Gastroesophageal sphincter (tissue), 4 donors: ENCODE measurements around the gene ERCC4. TPM values are rescaled to one million over a fixed set of nuclear protein-coding genes. Genes with fewer than 3 reads are reported as not detected.

Experiments
- ATAC-seq: fragments of 150-250 bp; one replicate; pipeline ENCODE4 v1.9.1; 2016; ENCODE audit warnings: mild to moderate bottlenecking, moderate library complexity
- H3K27ac ChIP-seq, 4 donors: fragments of 200-600 bp; sonication (generic) in 3 of 4; 1 replicate in 3 of 4; 2 replicates in 1 of 4; pipeline ENCODE4 v1.5.1; 2016 to 2019
- H3K27me3 ChIP-seq: fragments of 200-600 bp; sonication (generic); one replicate; pipeline ENCODE4 v1.5.1; 2019
- H3K36me3 ChIP-seq, 2 donors: fragments of 200-600 bp; sonication (generic); one replicate each; pipeline ENCODE4 v1.5.1; 2019; ENCODE audit warnings: control low read depth in 1 of 2
- H3K4me1 ChIP-seq, 3 donors: fragments of 200-600 bp; sonication (generic); 1 replicate in 2 of 3; 2 replicates in 1 of 3; pipeline ENCODE4 v1.5.1; 2016 to 2019; ENCODE audit warnings: control low read depth in 2 of 3
- H3K4me3 ChIP-seq, 2 donors: fragments of 200-600 bp; sonication (generic); one replicate each; pipeline ENCODE4 v1.5.1; 2019; ENCODE audit warnings: mild to moderate bottlenecking in 1 of 2, moderate library complexity in 1 of 2
- H3K9me3 ChIP-seq, 3 donors: fragments of 200-600 bp; sonication (generic); one replicate each; pipeline ENCODE4 v1.5.1; 2017 to 2019; ENCODE audit warnings: control low read depth in 2 of 3
- CTCF ChIP-seq, 4 experiments: fragments of 200-600 bp in 2 of 4; fragments of 450-650 bp in 2 of 4; sonication (generic) in 1 of 4; IDR thresholded peaks; one replicate each; pipeline ENCODE4 v1.5.1; 2017 to 2019; ENCODE audit warnings: antibody characterized with exemption in 4 of 4, mild to moderate bottlenecking in 2 of 4, moderate library complexity in 2 of 4
- EP300 ChIP-seq: sonication (generic); formaldehyde crosslinking; IDR thresholded peaks from one replicate; pipeline ENCODE4 v1.6.1; 2017; ENCODE audit warnings: antibody characterized with exemption, mild to moderate bottlenecking
- POLR2A ChIP-seq, 2 donors: fragments of 450-650 bp; IDR thresholded peaks; one replicate each; pipeline ENCODE4 v1.6.1; 2017; ENCODE audit warnings: antibody characterized with exemption in 2 of 2, mild to moderate bottlenecking in 2 of 2, moderate library complexity in 1 of 2
- POLR2AphosphoS5 ChIP-seq: sonication (generic); formaldehyde crosslinking; IDR thresholded peaks from one replicate; pipeline ENCODE4 v1.6.1; 2017; ENCODE audit warnings: antibody characterized with exemption
- WGBS, 2 donors: methylation state at CpG; one replicate each; pipeline ENCODE4 v1.1.5; 2018; ENCODE audit warnings: low coverage in 1 of 2; 5-methylcytosine and 5-hydroxymethylcytosine counted together
- total RNA-seq, 4 donors: library from RNA; depleted of rRNA; stranded (reverse); fragments of >200 nt; gene quantifications; one replicate each; pipeline ENCODE4 v1.1.0, GENCODE V29; 2016

ERCC4 gene
- total RNA-seq, 4 donors from 2014 or later = 6.3 to 12.5 (median 9.2) TPM

GRCh38 chr16:13957197-13958078 lies 37.5 kb downstream of the ERCC4 start:
- Histone ChIP-seq H3K9me3 (no peaks in the 10 kb centered on the region), H3K27ac (peak overlapping the region; percentile 1 to 73 (median 70)), H3K4me3 (peak overlapping the region; percentile 30 to 38), H3K36me3 (no peaks in the 10 kb centered on the region), H3K4me1 (peaks cover 0 to 23% (median 0%) of the 10 kb centered on the region in 3 donors), H3K27me3 (no peaks in the 10 kb centered on the region)
- no peak for TF ChIP-seq POLR2A (IDR thresholded peaks at IDR 0.05)
- no peak for TF ChIP-seq EP300
- peak; percentile 23 for TF ChIP-seq POLR2AphosphoS5
- ATAC-seq = peak; percentile 97
- 15 to 24% methylated on average over 5 to 9 of the region's 14 CpGs for WGBS, 2 donors

- Histone ChIP-seq H3K27me3 (no peaks in the 10 kb centered on the region), H3K4me1 (peaks cover 0 to 23% (median 0%) of the 10 kb centered on the region in 3 donors), H3K4me3 (no peak overlapping the region), H3K9me3 (no peaks in the 10 kb centered on the region), H3K36me3 (no peaks in the 10 kb centered on the region), H3K27ac (no peak overlapping the region)
- WGBS, 2 donors = 96 to 100% methylated on average over 4 of the region's 4 CpGs
- no peak for TF ChIP-seq POLR2A (IDR thresholded peaks at IDR 0.05)
- no peak for TF ChIP-seq EP300
- TF ChIP-seq CTCF (IDR thresholded peaks at IDR 0.05) = no peak
- no peak for TF ChIP-seq POLR2AphosphoS5
- no peak for ATAC-seq
Measured at GRCh38 chr16:13958474-13958873, 38.5 kb downstream of the ERCC4 start.

GRCh38 chr16:13959626-13960025 lies 39.7 kb downstream of the ERCC4 start:
- H3K4me3 ChIP-seq = no peak overlapping the region
- no peaks in the 10 kb centered on the region for H3K9me3 ChIP-seq
- TF ChIP-seq EP300 (no peak), POLR2A (IDR thresholded peaks at IDR 0.05) (no peak), CTCF (IDR thresholded peaks at IDR 0.05) (no peak), POLR2AphosphoS5 (no peak)
- WGBS, 2 donors = 86% methylated on average over 4 to 5 of the region's 8 CpGs
- ATAC-seq = no peak
- H3K4me1 ChIP-seq = peaks cover 0 to 23% (median 0%) of the 10 kb centered on the region in 3 donors
- no peaks in the 10 kb centered on the region for H3K36me3 ChIP-seq
- no peaks in the 10 kb centered on the region for H3K27me3 ChIP-seq
- no peak overlapping the region for H3K27ac ChIP-seq

- Histone ChIP-seq H3K27me3 (no peaks in the 10 kb centered on the region), H3K36me3 (no peaks in the 10 kb centered on the region), H3K4me3 (no peak overlapping the region), H3K9me3 (no peaks in the 10 kb centered on the region), H3K27ac (no peak overlapping the region), H3K4me1 (peaks cover 0 to 22% (median 0%) of the 10 kb centered on the region in 3 donors)
- ATAC-seq = no peak
- WGBS, 2 donors = 48 to 64% methylated on average over 6 to 8 of the region's 8 CpGs
- TF ChIP-seq POLR2AphosphoS5 (no peak), POLR2A (IDR thresholded peaks at IDR 0.05) (no peak), CTCF (IDR thresholded peaks at IDR 0.05) (no peak), EP300 (no peak)
Measured at GRCh38 chr16:13961099-13961811, 41.3 kb downstream of the ERCC4 start.

- 69 to 88% methylated on average over 1 of the region's 1 CpG for WGBS, 2 donors
- Histone ChIP-seq H3K27me3 (no peaks in the 10 kb centered on the region), H3K9me3 (no peaks in the 10 kb centered on the region), H3K27ac (no peak overlapping the region), H3K36me3 (no peaks in the 10 kb centered on the region), H3K4me3 (no peak overlapping the region), H3K4me1 (peaks cover 0 to 13% (median 0%) of the 10 kb centered on the region in 3 donors)
- ATAC-seq = no peak
- no peak for TF ChIP-seq CTCF (IDR thresholded peaks at IDR 0.05)
- TF ChIP-seq POLR2AphosphoS5 = no peak
- TF ChIP-seq POLR2A (IDR thresholded peaks at IDR 0.05) = no peak
Measured at GRCh38 chr16:13962232-13962631, 42.3 kb downstream of the ERCC4 start.
